Neutrophil (primary cell): Measurements from ENCODE around the gene FDCSP.
"Not testable (repeated sequence)": the region's sequence is repeated elsewhere in the genome, so short reads cannot be mapped to it uniquely, and the experiment has no call there.

Experiments
- H3K27ac ChIP-seq: fragments of 200-600 bp; sonication (generic); 2 replicates; pipeline ENCODE4 v1.5.1; 2016; ENCODE audit warnings: mild to moderate bottlenecking, moderate library complexity
- H3K27me3 ChIP-seq: fragments of 200-600 bp; sonication (generic); 2 replicates; pipeline ENCODE4 v1.6.0; 2016; ENCODE audit warnings: mild to moderate bottlenecking
- H3K36me3 ChIP-seq: fragments of 200-600 bp; sonication (generic); 2 replicates; pipeline ENCODE4 v1.5.1; 2017
- H3K4me1 ChIP-seq, 2 experiments: fragments of 200-600 bp in 1 of 2; sonication (generic) in 1 of 2; 1 replicate in 1 of 2; 2 replicates in 1 of 2; pipeline versions ENCODE4 v1.5.1 to v1.6.1; 2013 to 2016; ENCODE audit warnings: low read depth in 1 of 2, low read length in 1 of 2, mild to moderate bottlenecking in 1 of 2, moderate library complexity in 1 of 2; ENCODE audit not compliant: control insufficient read depth in 1 of 2, insufficient read depth in 1 of 2
- H3K4me3 ChIP-seq, 2 experiments: fragments of 200-600 bp in 1 of 2; sonication (generic) in 1 of 2; 1 replicate in 1 of 2; 2 replicates in 1 of 2; pipeline ENCODE4 v1.5.1; 2013 to 2016; ENCODE audit warnings: low read depth in 1 of 2, low read length in 1 of 2, mild to moderate bottlenecking in 1 of 2, moderate library complexity in 1 of 2
- H3K9me3 ChIP-seq: fragments of 200-600 bp; sonication (generic); 2 replicates; pipeline ENCODE4 v1.5.1; 2016
- CTCF ChIP-seq: fragments of 200-600 bp; sonication (generic); IDR thresholded peaks from 2 replicates; pipeline ENCODE4 v1.5.1; 2016; ENCODE audit warnings: antibody characterized with exemption

The FDCSP gene

DNA sequence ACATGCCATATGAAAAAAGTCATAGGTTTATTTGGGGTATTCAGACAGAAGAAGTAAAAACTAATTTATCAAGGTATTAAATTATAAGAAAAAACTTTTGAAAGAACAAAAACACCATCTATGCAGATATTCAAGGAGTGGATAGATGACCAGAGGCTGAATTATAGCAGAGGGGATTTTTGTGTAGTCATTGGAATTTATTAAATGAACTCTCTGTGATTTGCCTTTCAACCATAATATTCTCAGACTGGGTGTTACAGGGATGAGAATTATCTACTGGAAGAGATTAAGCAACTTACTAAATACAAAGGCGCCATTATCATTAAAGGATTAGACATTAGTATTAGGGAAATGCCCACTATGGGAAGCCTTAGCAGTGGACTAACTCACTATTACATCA lies 9.4 kb upstream of the FDCSP start:
- H3K9me3 ChIP-seq, H3K4me1 ChIP-seq, H3K27ac ChIP-seq, H3K36me3 ChIP-seq, H3K4me3 ChIP-seq, H3K27me3 ChIP-seq: not testable (repeated sequence)

GRCh38 chr4:70221389-70221788 lies 4.5 kb upstream of the FDCSP start:
- not testable (repeated sequence) for H3K4me1 ChIP-seq, H3K27me3 ChIP-seq, H3K36me3 ChIP-seq, H3K9me3 ChIP-seq, H3K27ac ChIP-seq, H3K4me3 ChIP-seq

- not testable (repeated sequence) for H3K9me3 ChIP-seq, H3K4me3 ChIP-seq, H3K27me3 ChIP-seq, H3K4me1 ChIP-seq, H3K27ac ChIP-seq, H3K36me3 ChIP-seq
Measured at GRCh38 chr4:70221818-70222217, 4.1 kb upstream of the FDCSP start.

DNA sequence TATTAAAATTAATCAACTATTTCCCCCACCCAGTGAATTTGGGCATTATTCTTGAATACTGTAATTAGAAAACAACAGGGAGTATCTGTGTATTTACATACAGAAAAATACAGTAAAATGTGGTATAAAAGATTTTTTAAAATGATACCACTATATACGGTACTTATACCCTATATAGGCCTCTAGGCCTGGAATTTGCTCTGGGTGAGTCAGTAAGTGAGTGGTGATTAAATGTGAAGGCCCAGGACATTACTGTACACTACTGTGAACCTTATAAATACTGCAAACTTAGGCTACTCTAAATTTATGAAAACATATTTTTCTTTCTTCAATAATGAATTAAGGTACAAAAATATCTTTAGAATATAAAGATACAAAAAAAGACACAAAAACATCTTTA lies 10.2 kb downstream of the FDCSP start:
- Histone ChIP-seq H3K27me3 (no peaks in the 10 kb centered on the region), H3K36me3 (no peaks in the 10 kb centered on the region), H3K4me3 (no peak overlapping the region), H3K9me3 (no peaks in the 10 kb centered on the region), H3K27ac (no peak overlapping the region), H3K4me1 (no peaks in the 10 kb centered on the region)
- TF ChIP-seq CTCF = no peak

GRCh38 chr4:70239131-70239883 lies 13.4 kb downstream of the FDCSP start:
- Histone ChIP-seq H3K9me3 (no peaks in the 10 kb centered on the region), H3K27me3 (no peaks in the 10 kb centered on the region), H3K4me3 (no peak overlapping the region), H3K36me3 (no peaks in the 10 kb centered on the region), H3K27ac (no peak overlapping the region), H3K4me1 (no peaks in the 10 kb centered on the region)
- no peak for TF ChIP-seq CTCF

- Histone ChIP-seq H3K27me3 (no peaks in the 10 kb centered on the region), H3K36me3 (no peaks in the 10 kb centered on the region), H3K4me1 (no peaks in the 10 kb centered on the region), H3K27ac (no peak overlapping the region), H3K4me3 (no peak overlapping the region), H3K9me3 (no peaks in the 10 kb centered on the region)
- no peak for TF ChIP-seq CTCF
Measured at GRCh38 chr4:70239884-70240591, 14.1 kb downstream of the FDCSP start.

GRCh38 chr4:70242297-70242696 lies 16.4 kb downstream of the FDCSP start, which contains the start of gene CSN3:
CSN3 (plus strand) TSS chr4:70242597; CDS start chr4:70244820, 2,223 bp downstream.
- not testable (repeated sequence) for H3K27ac ChIP-seq, H3K4me1 ChIP-seq, H3K36me3 ChIP-seq, H3K27me3 ChIP-seq, H3K4me3 ChIP-seq, H3K9me3 ChIP-seq
